Mesenchymal stem cell (in vitro differentiated cells and primary cell): ENCODE results near the gene TOX2.

Experiments used
- DNase-seq: peaks from one replicate; pipeline ENCODE4 v3.0.0-alpha.2; 2013
- H2AFZ ChIP-seq: one replicate; pipeline ENCODE4 v1.6.1; 2013; ENCODE audit warnings: low read depth, mild to moderate bottlenecking, control low read depth, inconsistent platforms, low read length, moderate library complexity
- H2AK5ac ChIP-seq: 2 replicates; pipeline ENCODE4 v1.6.1; 2013; ENCODE audit warnings: low read length, moderate library complexity, mild to moderate bottlenecking, inconsistent platforms; ENCODE audit not compliant: severe bottlenecking
- H2BK120ac ChIP-seq: one replicate; pipeline ENCODE4 v1.6.1; 2013; ENCODE audit warnings: low read depth, mild to moderate bottlenecking, inconsistent platforms, low read length, moderate library complexity
- H2BK12ac ChIP-seq, 2 experiments: one replicate each; pipeline ENCODE4 v1.6.1; 2013; ENCODE audit warnings: inconsistent platforms in 2 of 2, low read length in 2 of 2, mild to moderate bottlenecking in 2 of 2, moderate library complexity in 2 of 2, control low read depth in 1 of 2
- H2BK15ac ChIP-seq: one replicate; pipeline ENCODE4 v1.6.1; 2013; ENCODE audit warnings: mild to moderate bottlenecking, low read depth, inconsistent platforms; ENCODE audit not compliant: poor library complexity, severe bottlenecking
- H2BK5ac ChIP-seq: 2 replicates; pipeline ENCODE4 v1.6.1; 2013; ENCODE audit warnings: low read depth, mild to moderate bottlenecking, low read length, control low read depth, inconsistent platforms; ENCODE audit not compliant: poor library complexity, severe bottlenecking
- H3K14ac ChIP-seq, 2 experiments: one replicate each; pipeline ENCODE4 v1.6.1; 2013; ENCODE audit warnings: inconsistent platforms in 2 of 2, low read length in 2 of 2, control low read depth in 1 of 2, mild to moderate bottlenecking in 1 of 2, moderate library complexity in 1 of 2
- H3K18ac ChIP-seq, 2 experiments: one replicate each; pipeline ENCODE4 v1.6.1; 2013; ENCODE audit warnings: inconsistent platforms in 2 of 2, low read length in 2 of 2, control low read depth in 1 of 2, low read depth in 1 of 2, mild to moderate bottlenecking in 1 of 2
- H3K23ac ChIP-seq, 2 experiments: one replicate each; pipeline ENCODE4 v1.6.1; 2013; ENCODE audit warnings: inconsistent platforms in 2 of 2, low read length in 2 of 2, mild to moderate bottlenecking in 2 of 2, moderate library complexity in 2 of 2, control low read depth in 1 of 2
- H3K27ac ChIP-seq: 2 replicates; pipeline ENCODE4 v1.5.1; 2013; ENCODE audit warnings: mild to moderate bottlenecking, moderate library complexity, low read length, control low read depth, inconsistent platforms; ENCODE audit not compliant: poor library complexity, severe bottlenecking
- H3K27me3 ChIP-seq, 2 experiments: 2 replicates each; pipeline versions ENCODE4 v1.6.1 to v1.7.0; 2013; ENCODE audit warnings: low read length in 2 of 2, mild to moderate bottlenecking in 2 of 2, moderate library complexity in 2 of 2, control low read depth in 1 of 2, inconsistent platforms in 1 of 2; ENCODE audit not compliant: control insufficient read depth in 1 of 2, insufficient read depth in 1 of 2
- H3K36me3 ChIP-seq, 2 experiments: 2 replicates each; pipeline versions ENCODE4 v1.6.1 to v1.7.0; 2013; ENCODE audit warnings: low read length in 2 of 2, control low read depth in 1 of 2, inconsistent platforms in 1 of 2, low read depth in 1 of 2, mild to moderate bottlenecking in 1 of 2; ENCODE audit not compliant: insufficient read depth in 2 of 2, control insufficient read depth in 1 of 2
- H3K4ac ChIP-seq, 2 experiments: one replicate each; pipeline ENCODE4 v1.6.1; 2013; ENCODE audit warnings: inconsistent platforms in 2 of 2, low read length in 2 of 2, mild to moderate bottlenecking in 2 of 2, moderate library complexity in 2 of 2, control low read depth in 1 of 2, low read depth in 1 of 2
- H3K4me1 ChIP-seq: 2 replicates; pipeline ENCODE4 v1.6.1; 2013; ENCODE audit warnings: low read depth, low read length, control low read depth; ENCODE audit not compliant: control insufficient read depth, insufficient read depth
- H3K4me2 ChIP-seq: 2 replicates; pipeline ENCODE4 v1.6.1; 2013; ENCODE audit warnings: low read length, mild to moderate bottlenecking, inconsistent platforms; ENCODE audit not compliant: poor library complexity, severe bottlenecking
- H3K4me3 ChIP-seq, 2 experiments: 2 replicates each; pipeline versions ENCODE4 v1.5.1 to v1.7.0; 2013; ENCODE audit warnings: low read length in 2 of 2, mild to moderate bottlenecking in 2 of 2, control low read depth in 1 of 2, low read depth in 1 of 2; ENCODE audit not compliant: insufficient read depth in 1 of 2
- H3K79me1 ChIP-seq: replicated peaks from 2 replicates; pipeline ENCODE4 v1.6.1; 2013; ENCODE audit warnings: mild to moderate bottlenecking, control low read depth, low read length, inconsistent platforms; ENCODE audit not compliant: poor library complexity, severe bottlenecking
- H3K9ac ChIP-seq: 2 replicates; pipeline ENCODE4 v1.7.0; 2013; ENCODE audit warnings: mild to moderate bottlenecking, low read length, moderate library complexity
- H3K9me3 ChIP-seq: 2 replicates; pipeline ENCODE4 v1.7.0; 2013; ENCODE audit warnings: mild to moderate bottlenecking, low read length; ENCODE audit not compliant: control insufficient read depth
- H4K8ac ChIP-seq: one replicate; pipeline ENCODE4 v1.6.1; 2013; ENCODE audit warnings: inconsistent platforms, mild to moderate bottlenecking, low read length, moderate library complexity
- H4K91ac ChIP-seq: one replicate; pipeline ENCODE4 v1.6.1; 2013; ENCODE audit warnings: mild to moderate bottlenecking, low read length, inconsistent platforms
- WGBS: methylation state at CpG from one replicate; pipeline ENCODE4 v1.1.7; 2013; ENCODE audit warnings: mixed read lengths; 5-methylcytosine and 5-hydroxymethylcytosine counted together

Gene TOX2

GRCh38 chr20:43973231-43973630 lies 58.6 kb downstream of the TOX2 start:
- Histone ChIP-seq H3K27me3 (peaks cover 0 to 42% of the 10 kb centered on the region in 2 experiments), H3K18ac (no peak overlapping the region), H2BK5ac (no peak overlapping the region), H3K14ac (no peak overlapping the region), H2AFZ (no peak overlapping the region), H3K36me3 (no peaks in the 10 kb centered on the region), H3K9me3 (no peaks in the 10 kb centered on the region), H2AK5ac (no peak overlapping the region), H3K4me1 (no peaks in the 10 kb centered on the region), H3K4ac (no peak overlapping the region), H2BK15ac (no peak overlapping the region), H2BK12ac (no peak overlapping the region), H2BK120ac (no peak overlapping the region), H3K23ac (no peak overlapping the region), H3K79me1 (no peaks in the 10 kb centered on the region), H4K8ac (peak overlapping the region; percentile 28), H3K9ac (no peak overlapping the region), H3K27ac (no peak overlapping the region), H3K4me2 (no peak overlapping the region), H3K4me3 (no peak overlapping the region), H4K91ac (no peak overlapping the region)
- WGBS, result 93% methylated on average over 5 of the region's 6 CpGs
- DNase-seq, result no peak

GRCh38 chr20:43973671-43974450 lies 59.2 kb downstream of the TOX2 start:
- Histone ChIP-seq H3K9ac (no peak overlapping the region), H3K23ac (no peak overlapping the region), H4K91ac (no peak overlapping the region), H2BK15ac (no peak overlapping the region), H2AK5ac (no peak overlapping the region), H3K4me3 (no peak overlapping the region), H3K4me2 (no peak overlapping the region), H2BK5ac (no peak overlapping the region), H3K4ac (no peak overlapping the region), H3K9me3 (no peaks in the 10 kb centered on the region), H3K4me1 (no peaks in the 10 kb centered on the region), H3K18ac (no peak overlapping the region), H3K27ac (no peak overlapping the region), H2BK120ac (no peak overlapping the region), H3K79me1 (no peaks in the 10 kb centered on the region), H3K36me3 (no peaks in the 10 kb centered on the region), H2AFZ (no peak overlapping the region), H3K14ac (no peak overlapping the region), H3K27me3 (peaks cover 0 to 47% of the 10 kb centered on the region in 2 experiments), H4K8ac (no peak overlapping the region), H2BK12ac (no peak overlapping the region)
- 96% methylated on average over 8 of the region's 8 CpGs for WGBS
- no peak for DNase-seq

- no peak for DNase-seq
- no peak overlapping the region for H4K91ac ChIP-seq
- H3K18ac ChIP-seq, result no peak overlapping the region
- H4K8ac ChIP-seq, result no peak overlapping the region
- peaks cover 0 to 48% of the 10 kb centered on the region in 2 experiments for H3K27me3 ChIP-seq
- H2BK12ac ChIP-seq, result no peak overlapping the region
- H3K4me2 ChIP-seq, result no peak overlapping the region
- no peak overlapping the region for H3K4ac ChIP-seq
- H3K79me1 ChIP-seq, result no peaks in the 10 kb centered on the region
- peak overlapping the region; percentile 65 for H3K9ac ChIP-seq
- H3K36me3 ChIP-seq, result no peaks in the 10 kb centered on the region
- no peak overlapping the region for H2BK120ac ChIP-seq
- H3K4me1 ChIP-seq, result no peaks in the 10 kb centered on the region
- no peak overlapping the region for H2AK5ac ChIP-seq
- no peak overlapping the region for H3K23ac ChIP-seq
- no peak overlapping the region for H3K14ac ChIP-seq
- 100% methylated on average over 5 of the region's 5 CpGs for WGBS
- H2BK5ac ChIP-seq, result no peak overlapping the region
- H3K9me3 ChIP-seq, result no peaks in the 10 kb centered on the region
- no peak overlapping the region for H3K4me3 ChIP-seq
- no peak overlapping the region for H3K27ac ChIP-seq
- no peak overlapping the region for H2BK15ac ChIP-seq
- no peak overlapping the region for H2AFZ ChIP-seq
Observed at GRCh38 chr20:43974695-43975094, 60.0 kb downstream of the TOX2 start.

- H3K27ac ChIP-seq, result no peak overlapping the region
- H4K8ac ChIP-seq, result no peak overlapping the region
- DNase-seq, result peak; percentile 60
- no peaks in the 10 kb centered on the region for H3K79me1 ChIP-seq
- H3K14ac ChIP-seq, result no peak overlapping the region
- H2BK5ac ChIP-seq, result no peak overlapping the region
- H2AK5ac ChIP-seq, result no peak overlapping the region
- peaks cover 0 to 44% of the 10 kb centered on the region in 2 experiments for H3K27me3 ChIP-seq
- H4K91ac ChIP-seq, result no peak overlapping the region
- no peak overlapping the region for H3K4me3 ChIP-seq
- H2AFZ ChIP-seq, result no peak overlapping the region
- H3K18ac ChIP-seq, result no peak overlapping the region
- H3K36me3 ChIP-seq, result no peaks in the 10 kb centered on the region
- no peak overlapping the region for H2BK120ac ChIP-seq
- no peak overlapping the region for H3K23ac ChIP-seq
- no peak overlapping the region for H3K4me2 ChIP-seq
- no peak overlapping the region for H2BK12ac ChIP-seq
- H3K4ac ChIP-seq, result no peak overlapping the region
- H3K9me3 ChIP-seq, result no peaks in the 10 kb centered on the region
- no peaks in the 10 kb centered on the region for H3K4me1 ChIP-seq
- peak overlapping the region; percentile 65 for H3K9ac ChIP-seq
- 71% methylated on average over 6 of the region's 6 CpGs for WGBS
- no peak overlapping the region for H2BK15ac ChIP-seq
Observed at GRCh38 chr20:43975096-43975768, 60.6 kb downstream of the TOX2 start.
